NCI-H2081 treated with DMSO at 0.1 percent for 48 hours (cell line): ENCODE results near the gene GALNT6.
A peak's percentile ranks its signal among the peaks of the same experiment; 100 is the strongest.
"Not testable (repeated sequence)": the region's sequence is repeated elsewhere in the genome, so short reads cannot be mapped to it uniquely, and the experiment has no call there.

Experiments used
- DNase-seq: peaks from one replicate; lab custom pipeline; 2025; lab: John Stamatoyannopoulos, UW

The GALNT6 gene

GRCh38 chr12:51351913-51352532, 39.2 kb downstream of the GALNT6 start:
- DNase-seq = no peak

- no peak for DNase-seq
These were observed 42.2 kb downstream of the GALNT6 start for GRCh38 chr12:51349026-51349425.

- no peak for DNase-seq
These were observed 43.1 kb downstream of the GALNT6 start for GRCh38 chr12:51348116-51348515.

- no peak for DNase-seq
These were observed 44.6 kb downstream of the GALNT6 start, which contains the start of gene CELA1 for GRCh38 chr12:51346581-51346980. TSS of gene CELA1 (minus strand) at chr12:51346679. CDS start at chr12:51346638, 41 bp downstream.

- DNase-seq = no peak
These were observed 45.5 kb downstream of the GALNT6 start for GRCh38 chr12:51345681-51346080.

GRCh38 chr12:51343201-51343600, 48.0 kb downstream of the GALNT6 start:
- DNase-seq = no peak

GRCh38 chr12:51342416-51342815, 48.8 kb downstream of the GALNT6 start:
- DNase-seq = no peak

GRCh38 chr12:51341251-51342007, 49.8 kb downstream of the GALNT6 start:
- peak; percentile 17 for DNase-seq

- no peak for DNase-seq
These were observed 51.5 kb downstream of the GALNT6 start for GRCh38 chr12:51339750-51340149.

GRCh38 chr12:51337336-51337735, 53.9 kb downstream of the GALNT6 start:
- DNase-seq = not testable (repeated sequence)

GRCh38 chr12:51335931-51336330, 55.3 kb downstream of the GALNT6 start:
- DNase-seq = no peak

GRCh38 chr12:51334764-51335163, 56.4 kb downstream of the GALNT6 start:
- DNase-seq = no peak

- DNase-seq = no peak
These were observed 57.7 kb downstream of the GALNT6 start for GRCh38 chr12:51333536-51333935.

- no peak for DNase-seq
These were observed 61.0 kb downstream of the GALNT6 start for GRCh38 chr12:51330186-51330585.

- no peak for DNase-seq
These were observed 61.5 kb downstream of the GALNT6 start for GRCh38 chr12:51329742-51330141.

GRCh38 chr12:51328587-51328986, 62.6 kb downstream of the GALNT6 start:
- DNase-seq = no peak

- DNase-seq = no peak
These were observed 64.3 kb downstream of the GALNT6 start for GRCh38 chr12:51326698-51327439.

- no peak for DNase-seq
These were observed 66.3 kb downstream of the GALNT6 start for GRCh38 chr12:51324953-51325352.

- DNase-seq = no peak
These were observed 67.0 kb downstream of the GALNT6 start, which contains the start of gene BIN2 for GRCh38 chr12:51323966-51324895. TSS of gene BIN2 (minus strand) at chr12:51324174. CDS start at chr12:51324102, 72 bp downstream.

GRCh38 chr12:51323317-51323960, 67.8 kb downstream of the GALNT6 start:
- no peak for DNase-seq

GRCh38 chr12:51322452-51322851, 68.8 kb downstream of the GALNT6 start:
- no peak for DNase-seq
